ENCODE data around the gene CDC14A. TPM values are rescaled to one million over a fixed set of nuclear protein-coding genes. Genes with fewer than 3 reads are reported as not detected.

The CDC14A gene
- total and polyA plus RNA-seq, 2 of the 8 experiments (the other 6 are each of a cell fraction or from before 2014, with no cell fraction given): 3.2 to 8.9 TPM

DNA sequence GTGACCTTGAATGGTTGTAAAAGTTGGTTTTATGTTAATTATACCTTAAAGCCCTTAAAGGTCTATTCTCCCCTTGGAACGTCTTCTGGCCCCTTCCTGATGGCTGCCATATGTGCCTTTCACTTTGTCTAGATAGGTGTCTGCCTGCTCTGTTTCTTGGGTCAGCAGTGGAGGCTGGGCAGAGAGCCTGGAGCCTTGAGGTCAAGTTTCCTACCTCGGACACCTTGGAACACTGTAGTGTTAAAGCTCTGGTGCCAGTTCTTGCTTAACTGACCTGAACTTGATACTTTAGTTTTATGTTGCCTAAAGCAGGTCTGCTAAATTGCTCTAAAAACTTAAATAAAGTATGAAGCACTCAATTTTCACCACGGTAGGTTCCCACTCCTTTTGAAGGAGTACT is 86.5 kb downstream of the CDC14A start (continued):
- TF ChIP-seq NRF1 (IDR thresholded peaks at IDR 0.05; ENCODE audit: low read depth, low read length): no peak

All from H1 (cell line).